ENCODE data around the gene PRRC2B.
"Not testable (repeated sequence)": the region's sequence is repeated elsewhere in the genome, so short reads cannot be mapped to it uniquely, and the experiment has no call there.

PRRC2B gene

GRCh38 chr9:131433302-131433854 is 39.5 kb downstream of the PRRC2B start:
- H3K27me3 Mint-ChIP-seq, result no peaks in the 10 kb centered on the region
- H3K4me3 Mint-ChIP-seq, result no peak overlapping the region
- H3K36me3 Mint-ChIP-seq, result peaks cover 59% of the 10 kb centered on the region
- peaks cover 26% of the 10 kb centered on the region for H3K4me1 Mint-ChIP-seq
- H3K27ac Mint-ChIP-seq, result peak overlapping the region; percentile 24
- H3K9me3 Mint-ChIP-seq, result no peaks in the 10 kb centered on the region
- ATAC-seq, result no peak

DNA sequence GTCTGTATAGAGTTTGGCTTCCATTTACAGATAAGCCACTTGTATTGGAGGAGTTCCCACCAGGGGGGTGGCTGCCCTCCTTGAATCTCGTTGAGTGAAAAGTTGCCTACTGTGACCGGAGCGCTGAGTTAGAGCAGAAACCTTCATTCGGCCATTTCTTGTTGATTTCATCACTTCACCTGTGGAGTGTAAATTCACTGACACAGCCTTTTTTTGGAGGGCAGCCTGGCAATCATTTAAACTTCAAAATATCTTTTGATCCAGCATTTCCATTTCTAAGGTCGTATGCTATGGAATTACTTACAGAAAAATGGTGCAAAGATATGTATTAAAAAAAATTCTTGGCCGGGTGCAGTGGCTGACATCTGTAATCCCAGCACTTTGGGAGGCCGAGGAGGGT is 40.8 kb downstream of the PRRC2B start:
- no peaks in the 10 kb centered on the region for H3K9me3 Mint-ChIP-seq
- peaks cover 30% of the 10 kb centered on the region for H3K4me1 Mint-ChIP-seq
- no peak overlapping the region for H3K27ac Mint-ChIP-seq
- H3K4me3 Mint-ChIP-seq, result no peak overlapping the region
- no peaks in the 10 kb centered on the region for H3K27me3 Mint-ChIP-seq
- peaks cover 70% of the 10 kb centered on the region for H3K36me3 Mint-ChIP-seq
- ATAC-seq, result no peak

GRCh38 chr9:131436376-131436775 is 42.5 kb downstream of the PRRC2B start:
- Mint-ChIP-seq H3K4me3 (no peak overlapping the region), H3K4me1 (peaks cover 36% of the 10 kb centered on the region), H3K36me3 (peaks cover 73% of the 10 kb centered on the region), H3K27me3 (no peaks in the 10 kb centered on the region), H3K27ac (peak overlapping the region; percentile 35), H3K9me3 (no peaks in the 10 kb centered on the region)
- ATAC-seq, result no peak

GRCh38 chr9:131436865-131437271 is 43.0 kb downstream of the PRRC2B start:
- peaks cover 41% of the 10 kb centered on the region for H3K4me1 Mint-ChIP-seq
- H3K27me3 Mint-ChIP-seq, result no peaks in the 10 kb centered on the region
- H3K36me3 Mint-ChIP-seq, result peaks cover 77% of the 10 kb centered on the region
- peak overlapping the region; percentile 48 for H3K27ac Mint-ChIP-seq
- no peaks in the 10 kb centered on the region for H3K9me3 Mint-ChIP-seq
- no peak overlapping the region for H3K4me3 Mint-ChIP-seq
- no peak for ATAC-seq

DNA sequence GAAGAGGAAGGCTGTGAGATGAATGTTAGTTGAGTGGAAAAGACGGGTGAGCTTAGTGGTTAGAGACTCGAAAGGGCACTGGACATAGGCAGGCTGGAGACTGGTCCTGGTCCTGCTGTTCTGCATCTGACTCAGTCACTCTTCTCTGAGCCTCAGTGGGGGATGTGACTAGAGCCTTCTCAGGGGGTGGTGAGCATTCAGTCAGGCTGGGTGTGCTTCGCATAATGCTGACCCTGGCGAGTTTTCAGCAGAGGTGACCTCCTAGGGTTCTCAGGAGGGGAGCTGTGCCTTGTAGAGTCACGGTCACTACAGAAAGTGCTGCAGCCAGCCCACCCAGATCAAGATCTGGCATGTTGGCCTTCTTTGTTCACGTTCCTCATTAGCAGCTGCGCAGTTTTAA is 44.3 kb downstream of the PRRC2B start:
- ATAC-seq, result no peak
- H3K27me3 Mint-ChIP-seq, result no peaks in the 10 kb centered on the region

DNA sequence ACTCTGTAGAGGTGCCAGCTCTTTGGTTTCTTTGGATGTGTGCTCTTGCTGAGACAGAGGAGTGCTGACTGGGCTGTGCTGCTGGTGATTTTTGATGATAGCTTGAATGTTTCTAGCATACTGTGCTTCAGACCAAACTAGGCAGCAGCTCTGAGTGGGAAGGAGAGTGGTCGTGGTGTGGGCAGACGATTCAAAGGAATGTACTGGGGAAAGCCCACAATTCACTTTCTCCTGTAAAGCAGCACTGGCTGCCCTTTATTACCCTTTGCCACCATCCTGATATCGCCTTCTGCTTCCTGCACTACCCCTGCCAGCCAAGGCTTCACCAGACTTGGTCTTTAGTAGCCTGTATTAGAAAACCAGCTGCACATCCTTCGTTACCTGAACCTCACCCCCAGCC is 45.3 kb downstream of the PRRC2B start:
- peaks cover 78% of the 10 kb centered on the region for H3K36me3 Mint-ChIP-seq
- H3K4me1 Mint-ChIP-seq, result peaks cover 50% of the 10 kb centered on the region
- H3K4me3 Mint-ChIP-seq, result no peak overlapping the region
- H3K27ac Mint-ChIP-seq, result peak overlapping the region; percentile 48
- no peaks in the 10 kb centered on the region for H3K27me3 Mint-ChIP-seq
- ATAC-seq, result peak; percentile 46
- H3K9me3 Mint-ChIP-seq, result no peaks in the 10 kb centered on the region

More for the DNA sequence above, 44.3 kb downstream of the PRRC2B start:
- Mint-ChIP-seq H3K4me1 (peaks cover 50% of the 10 kb centered on the region), H3K27ac (peak overlapping the region; percentile 48), H3K9me3 (no peaks in the 10 kb centered on the region), H3K36me3 (peaks cover 76% of the 10 kb centered on the region), H3K4me3 (no peak overlapping the region)

GRCh38 chr9:131441441-131441840 is 47.6 kb downstream of the PRRC2B start:
- Mint-ChIP-seq H3K27ac (peak overlapping the region; percentile 48), H3K4me3 (no peak overlapping the region), H3K4me1 (peaks cover 54% of the 10 kb centered on the region), H3K27me3 (no peaks in the 10 kb centered on the region), H3K36me3 (peaks cover 81% of the 10 kb centered on the region), H3K9me3 (no peaks in the 10 kb centered on the region)
- peak; percentile 93 for ATAC-seq

GRCh38 chr9:131442351-131442750 is 48.5 kb downstream of the PRRC2B start:
- no peak for ATAC-seq
- Mint-ChIP-seq H3K36me3 (peaks cover 85% of the 10 kb centered on the region), H3K4me1 (peaks cover 61% of the 10 kb centered on the region), H3K9me3 (no peaks in the 10 kb centered on the region), H3K4me3 (no peak overlapping the region), H3K27me3 (no peaks in the 10 kb centered on the region), H3K27ac (peak overlapping the region; percentile 48)

DNA sequence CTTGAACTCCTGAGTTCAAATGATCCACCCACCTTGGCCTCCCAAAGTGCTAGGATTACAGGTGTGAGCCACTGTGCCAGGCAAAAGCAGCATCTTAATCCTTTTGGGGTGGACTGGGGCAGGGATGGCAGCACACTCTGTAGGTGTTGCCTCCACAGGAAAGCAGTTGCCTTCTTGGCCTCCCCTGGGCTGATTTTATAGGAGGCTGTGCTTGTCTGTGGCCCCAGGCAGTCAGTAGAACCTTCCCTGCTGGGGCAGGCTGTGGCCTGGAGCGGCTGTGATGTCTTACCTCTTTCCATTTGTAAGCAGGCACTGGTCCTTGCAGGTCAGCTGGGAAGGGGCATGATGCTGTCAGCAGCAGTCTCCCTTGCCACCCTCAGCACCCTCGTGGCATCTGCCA is 49.8 kb downstream of the PRRC2B start:
- Mint-ChIP-seq H3K4me1 (peaks cover 52% of the 10 kb centered on the region), H3K27me3 (no peaks in the 10 kb centered on the region), H3K36me3 (peaks cover 83% of the 10 kb centered on the region), H3K9me3 (no peaks in the 10 kb centered on the region), H3K4me3 (no peak overlapping the region), H3K27ac (peak overlapping the region; percentile 58)
- ATAC-seq, result no peak

DNA sequence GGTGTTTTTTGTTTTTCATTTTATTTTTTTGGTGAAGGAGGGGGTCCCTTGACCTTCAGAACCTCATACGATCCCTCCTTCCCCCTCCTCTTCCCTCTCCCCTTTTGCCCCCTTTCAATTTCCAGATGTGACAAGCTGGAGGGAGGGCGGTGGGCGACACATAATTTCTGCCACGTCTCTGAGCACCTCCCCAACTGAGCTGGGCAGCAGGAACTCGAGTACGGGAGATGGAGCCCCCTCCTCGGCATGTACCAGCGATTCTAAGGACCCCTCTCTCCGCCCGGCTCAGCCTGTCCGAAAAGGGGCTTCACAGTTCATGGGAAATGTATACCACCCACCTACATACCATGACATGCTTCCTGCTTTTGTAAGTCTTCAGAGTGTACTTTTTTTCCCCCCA is 52.4 kb downstream of the PRRC2B start:
- H3K4me3 Mint-ChIP-seq, result no peak overlapping the region
- no peak for ATAC-seq
- H3K9me3 Mint-ChIP-seq, result no peaks in the 10 kb centered on the region
- H3K27me3 Mint-ChIP-seq, result no peaks in the 10 kb centered on the region
- peaks cover 66% of the 10 kb centered on the region for H3K36me3 Mint-ChIP-seq
- peaks cover 26% of the 10 kb centered on the region for H3K4me1 Mint-ChIP-seq
- peak overlapping the region; percentile 58 for H3K27ac Mint-ChIP-seq

GRCh38 chr9:131447148-131447547 is 53.3 kb downstream of the PRRC2B start:
- no peak for ATAC-seq
- Mint-ChIP-seq H3K9me3 (no peaks in the 10 kb centered on the region), H3K27ac (peak overlapping the region; percentile 58), H3K4me3 (no peak overlapping the region), H3K4me1 (peaks cover 17% of the 10 kb centered on the region), H3K27me3 (no peaks in the 10 kb centered on the region), H3K36me3 (peaks cover 66% of the 10 kb centered on the region)

DNA sequence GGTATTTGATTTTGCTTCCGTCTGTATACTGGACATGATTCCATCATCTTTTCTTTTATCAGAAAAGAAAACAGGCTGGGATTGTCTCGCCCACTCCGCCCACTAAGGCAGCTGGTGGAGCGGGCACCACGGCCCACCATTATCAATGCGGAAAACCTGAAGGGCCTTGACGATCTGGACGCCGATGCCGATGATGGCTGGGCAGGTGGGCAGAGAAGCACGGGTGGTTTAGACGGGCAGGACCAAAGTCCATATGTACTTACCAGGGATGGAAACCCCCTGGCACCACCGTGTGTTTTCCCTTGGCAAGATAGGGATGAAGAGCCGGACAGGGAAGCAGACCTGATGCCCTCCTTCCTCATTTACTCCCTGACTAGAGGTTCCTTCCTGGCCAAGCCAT is 53.7 kb downstream of the PRRC2B start:
- H3K27ac Mint-ChIP-seq, result peak overlapping the region; percentile 58
- peaks cover 13% of the 10 kb centered on the region for H3K4me1 Mint-ChIP-seq
- H3K36me3 Mint-ChIP-seq, result peaks cover 66% of the 10 kb centered on the region
- no peak for ATAC-seq
- no peak overlapping the region for H3K4me3 Mint-ChIP-seq
- H3K27me3 Mint-ChIP-seq, result no peaks in the 10 kb centered on the region
- no peaks in the 10 kb centered on the region for H3K9me3 Mint-ChIP-seq

- Mint-ChIP-seq H3K27ac (no peak overlapping the region), H3K4me3 (no peak overlapping the region)
- no peak for ATAC-seq
These were observed 54.9 kb downstream of the PRRC2B start for GRCh38 chr9:131448818-131449217.

DNA sequence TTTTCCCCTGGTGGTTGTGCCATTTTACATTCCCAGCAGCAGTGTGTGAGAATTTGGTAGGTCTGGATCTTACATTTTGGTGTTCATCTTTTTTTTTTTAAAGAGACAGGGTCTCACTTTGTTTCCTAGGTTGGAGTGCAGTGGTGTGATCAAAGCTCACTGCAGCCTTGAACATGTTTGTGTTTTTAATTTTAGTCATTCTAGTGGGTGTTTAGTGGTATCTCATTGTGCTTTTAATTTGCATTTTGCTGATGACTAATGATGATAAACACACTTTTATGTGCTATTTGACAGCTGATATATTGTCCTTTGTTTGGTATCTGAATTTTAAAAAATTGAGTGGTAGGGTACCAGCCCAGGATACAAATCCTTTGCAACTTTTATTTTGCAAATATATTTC is 55.4 kb downstream of the PRRC2B start:
- no peak overlapping the region for H3K4me3 Mint-ChIP-seq
- no peak for ATAC-seq

More at GRCh38 chr9:131448818-131449217, 54.9 kb downstream of the PRRC2B start:
- Mint-ChIP-seq H3K9me3 (no peaks in the 10 kb centered on the region), H3K4me1 (peaks cover 11% of the 10 kb centered on the region), H3K36me3 (peaks cover 77% of the 10 kb centered on the region), H3K27me3 (no peaks in the 10 kb centered on the region)

DNA sequence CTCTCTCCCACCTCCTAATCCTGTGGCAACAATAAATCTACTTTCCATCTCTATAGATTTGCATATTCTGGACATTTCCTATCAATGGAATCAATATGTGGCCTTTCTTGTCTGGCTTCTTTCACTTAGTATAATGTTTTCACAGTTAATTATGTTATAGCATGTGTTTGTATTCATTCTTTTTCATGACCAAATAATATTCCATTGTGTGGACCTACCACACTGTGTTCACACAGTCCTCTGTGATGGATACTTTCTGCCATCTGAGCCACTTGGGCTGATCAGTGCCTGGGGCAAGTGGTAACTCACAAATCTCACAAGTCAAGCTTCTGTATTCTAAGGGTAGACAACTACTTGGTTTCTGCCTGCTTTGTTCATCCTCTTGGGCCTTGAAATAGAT is 60.1 kb downstream of the PRRC2B start:
- Mint-ChIP-seq H3K27me3 (no peaks in the 10 kb centered on the region), H3K9me3 (no peaks in the 10 kb centered on the region), H3K4me3 (no peak overlapping the region), H3K27ac (no peak overlapping the region), H3K36me3 (peaks cover 64% of the 10 kb centered on the region), H3K4me1 (no peaks in the 10 kb centered on the region)
- no peak for ATAC-seq

More for the DNA sequence above, 55.4 kb downstream of the PRRC2B start:
- no peaks in the 10 kb centered on the region for H3K27me3 Mint-ChIP-seq
- no peaks in the 10 kb centered on the region for H3K9me3 Mint-ChIP-seq
- no peak overlapping the region for H3K27ac Mint-ChIP-seq
- peaks cover 11% of the 10 kb centered on the region for H3K4me1 Mint-ChIP-seq
- H3K36me3 Mint-ChIP-seq, result peaks cover 76% of the 10 kb centered on the region

GRCh38 chr9:131455655-131456054 is 61.8 kb downstream of the PRRC2B start:
- Mint-ChIP-seq H3K36me3 (peaks cover 72% of the 10 kb centered on the region), H3K27ac (peak overlapping the region; percentile 30)
- not testable (repeated sequence) for H3K4me3 Mint-ChIP-seq, H3K4me1 Mint-ChIP-seq, ATAC-seq, H3K9me3 Mint-ChIP-seq, H3K27me3 Mint-ChIP-seq

Data from stimulated activated memory B cell treated with anti-CD40 and anti-IgM and Interleukin-4, amounts not matched to agents 10 μg/mL and 1 μg/mL and 100 μg/mL, for 72 hours (primary cell).